ENCODE measurements around the gene TEDDM1. TPM values are rescaled to one million over a fixed set of nuclear protein-coding genes. Genes with fewer than 3 reads are reported as not detected.

The TEDDM1 gene
- total and polyA plus RNA-seq, 2 of the 13 experiments (the other 11 are each of a cell fraction or from before 2014, with no cell fraction given): not detected

DNA sequence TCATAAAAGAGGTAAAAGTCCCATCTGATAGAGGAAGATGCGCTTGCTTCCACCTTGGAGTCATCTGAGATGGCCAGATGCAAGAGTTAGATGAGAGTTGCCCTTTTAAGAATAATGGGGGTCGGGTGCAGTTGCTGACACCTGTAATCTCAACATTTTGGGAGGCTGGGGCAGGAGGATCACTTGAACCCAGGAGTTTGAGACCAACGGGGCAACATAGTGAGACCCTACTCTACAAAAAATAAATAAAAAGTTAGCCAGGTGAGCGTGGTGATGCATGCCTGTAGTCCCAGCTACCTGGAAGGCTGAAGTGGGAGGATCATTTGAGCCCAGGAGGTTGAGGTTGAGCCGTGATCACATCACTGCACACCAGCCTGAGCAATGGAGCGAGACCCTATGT is 13.5 kb upstream of the TEDDM1 start:
- Histone ChIP-seq H3K79me2 (ENCODE audit: insufficient read depth, low read length) (no peaks in the 10 kb centered on the region), H4K20me1 (ENCODE audit: insufficient read depth, low read length) (no peaks in the 10 kb centered on the region), H3K4me1 (ENCODE audit: insufficient read depth, low read length) (peaks cover 2% of the 10 kb centered on the region), H3K36me3 (replicated peaks in 1 of 2; ENCODE audit: control insufficient read depth in 1 of 2, insufficient read depth in 2 of 2, low read length in 2 of 2) (no peaks in the 10 kb centered on the region), H2AFZ (ENCODE audit: low read length) (no peak overlapping the region), H3K9ac (ENCODE audit: insufficient read depth, low read depth, low read length) (no peak overlapping the region), H3K9me3 (ENCODE audit: low read length) (no peaks in the 10 kb centered on the region), H3K4me3 (replicated peaks in 1 of 3; ENCODE audit: insufficient read depth in 1 of 3, low read depth in 2 of 3, low read length in 3 of 3) (no peak overlapping the region), H3K4me2 (ENCODE audit: low read depth, low read length) (no peak overlapping the region), H3K27ac (ENCODE audit: extremely low read length, insufficient read depth, low read length) (no peak overlapping the region), H3K27me3 (ENCODE audit: control insufficient read depth in 1 of 2, insufficient read depth in 2 of 2, low read length in 2 of 2) (peaks cover 0 to 5% of the 10 kb centered on the region in 2 experiments; a peak in 1 of 5 replicates)
- 41% methylated on average over 6 of the region's 6 CpGs for WGBS (ENCODE audit: low lambda C conversion rate)
- TF ChIP-seq ZNF619 (CRISPR knock-in tag; IDR thresholded peaks at IDR 0.05) (no peak), REST (IDR thresholded peaks at IDR 0.05; ENCODE audit: borderline replicate concordance in 1 of 2, low read depth in 1 of 2, low read length in 2 of 2) (no peak), JARID2 (CRISPR knock-in tag; IDR thresholded peaks at IDR 0.05; ENCODE audit: insufficient replicate concordance) (no peak), ZNF503 (CRISPR knock-in tag; IDR thresholded peaks at IDR 0.05) (no peak), ZNF773 (CRISPR knock-in tag; IDR thresholded peaks at IDR 0.05; ENCODE audit: borderline replicate concordance) (no peak), KDM4B (CRISPR knock-in tag; IDR thresholded peaks at IDR 0.05) (no peak), ASH2L (IDR thresholded peaks at IDR 0.05; ENCODE audit: insufficient read length, low read depth, low read length) (no peak), MXD4 (CRISPR knock-in tag; IDR thresholded peaks at IDR 0.05) (no peak)
- intact Hi-C loops (cut with micrococcal nuclease; ENCODE audit: unreplicated experiment): no loop called here
- CTCF ChIA-PET (ENCODE audit: low intra/inter-chr PET ratio, low total read pairs): no interaction called here
- in situ Hi-C loops (cut with HindIII; ENCODE audit: extremely low pct_ligation_motif_present, low pct_unique_long_range_greater_than_20kb): no loop called here
- FAIRE-seq: no peak
- DNase-seq (ENCODE audit: low spot score): no peak
- no TSS peak for BruUV-seq (replicated peaks)
- POLR2A ChIA-PET: no interaction called here
- ATAC-seq: no peak
